WTC11 (cell line): Measurements from ENCODE around the gene LIPI. TPM values are rescaled to one million over a fixed set of nuclear protein-coding genes. Genes with fewer than 3 reads are reported as not detected.

Experiments
- ATAC-seq: fragments of 200-7000 bp; cut with Tn5 transposase; 2 replicates; pipeline ENCODE4 v1.10.0; 2021; ENCODE audit warnings: mild to moderate bottlenecking, moderate library complexity
- CTCF ChIA-PET: fragments of 300-600 bp; sonication (Branson Sonifier 250); formaldehyde crosslinking; loops from one replicate; lab custom pipeline; 2021; ENCODE audit warnings: antibody characterized with exemption; lab: Charles Lee
- POLR2A ChIA-PET: fragments of 350-600 bp; sonication (Branson Sonifier 250); formaldehyde crosslinking; loops from one replicate; lab custom pipeline; 2021; ENCODE audit warnings: antibody characterized with exemption; lab: Charles Lee
- DNase-seq: peaks from one replicate; pipeline ENCODE4 v3.0.0; 2021; ENCODE audit warnings: low spot score
- H3K27ac Mint-ChIP-seq: 2 replicates; pipeline ENCODE4 v1.8.0; 2021; ENCODE audit warnings: mixed read lengths
- H3K27me3 Mint-ChIP-seq: 2 replicates; pipeline ENCODE4 v1.8.0; 2021; ENCODE audit warnings: low read depth, mild to moderate bottlenecking, moderate library complexity, mixed read lengths
- H3K36me3 Mint-ChIP-seq: 2 replicates; pipeline ENCODE4 v1.8.0; 2021; ENCODE audit warnings: mixed read lengths
- H3K4me1 Mint-ChIP-seq: 2 replicates; pipeline ENCODE4 v1.8.0; 2022; ENCODE audit warnings: mixed read lengths
- H3K4me3 Mint-ChIP-seq: 2 replicates; pipeline ENCODE4 v1.8.0; 2021; ENCODE audit warnings: mild to moderate bottlenecking, moderate library complexity, mixed read lengths
- H3K9me3 Mint-ChIP-seq: 2 replicates; pipeline ENCODE4 v1.8.0; 2021; ENCODE audit warnings: mixed read lengths
- ATF6 ChIP-seq: sonication (generic); formaldehyde crosslinking; IDR thresholded peaks from 2 replicates; pipeline ENCODE4 v1.8.1; 2023; ENCODE audit warnings: mild to moderate bottlenecking, missing genetic modification reagents
- EMX1 ChIP-seq: fragments of 250-450 bp; sonication (Bioruptor Pico); IDR thresholded peaks from 2 replicates; pipeline ENCODE4 v1.8.0; 2021; ENCODE audit warnings: mild to moderate bottlenecking
- FOXK1 ChIP-seq: sonication (generic); formaldehyde crosslinking; IDR thresholded peaks from 2 replicates; pipeline ENCODE4 v1.8.0; 2022; ENCODE audit warnings: mild to moderate bottlenecking, moderate library complexity, missing genetic modification reagents
- GTF2I ChIP-seq: fragments of 250-450 bp; sonication (Bioruptor Pico); conservative IDR thresholded peaks from 2 replicates; pipeline ENCODE4 v1.4.0; 2021; ENCODE audit warnings: mild to moderate bottlenecking
- HMGA2 ChIP-seq: fragments of 250-450 bp; sonication (Bioruptor Pico); IDR thresholded peaks from 2 replicates; pipeline ENCODE4 v1.4.0; 2021; ENCODE audit warnings: mild to moderate bottlenecking, moderate library complexity
- JUN ChIP-seq: sonication (generic); formaldehyde crosslinking; IDR thresholded peaks from 2 replicates; pipeline ENCODE4 v1.8.0; 2023; ENCODE audit warnings: mild to moderate bottlenecking, missing genetic modification reagents
- MXD4 ChIP-seq: fragments of 250-450 bp; sonication (Bioruptor Pico); IDR thresholded peaks from 2 replicates; pipeline ENCODE4 v1.8.0; 2021; ENCODE audit warnings: mild to moderate bottlenecking, moderate library complexity, borderline replicate concordance
- NFYB ChIP-seq: sonication (generic); formaldehyde crosslinking; conservative IDR thresholded peaks from 2 replicates; pipeline ENCODE4 v1.8.0; 2022; ENCODE audit warnings: low read depth, missing genetic modification reagents
- NR1H2 ChIP-seq: sonication (generic); formaldehyde crosslinking; IDR thresholded peaks from 2 replicates; pipeline ENCODE4 v1.9.0; 2021; ENCODE audit warnings: mild to moderate bottlenecking, moderate library complexity, missing genetic modification reagents
- NR2C2 ChIP-seq: sonication (generic); formaldehyde crosslinking; IDR thresholded peaks from 2 replicates; pipeline ENCODE4 v1.8.0; 2022; ENCODE audit warnings: mild to moderate bottlenecking, missing genetic modification reagents
- PRRX2 ChIP-seq: fragments of 250-450 bp; sonication (Bioruptor Pico); IDR thresholded peaks from 2 replicates; pipeline ENCODE4 v1.8.0; 2021; ENCODE audit warnings: mild to moderate bottlenecking
- RELA ChIP-seq: sonication (generic); formaldehyde crosslinking; IDR thresholded peaks from 2 replicates; pipeline ENCODE4 v1.8.1; 2022; ENCODE audit warnings: missing genetic modification reagents, mild to moderate bottlenecking, borderline replicate concordance
- TEAD1 ChIP-seq: sonication (generic); formaldehyde crosslinking; IDR thresholded peaks from 2 replicates; pipeline ENCODE4 v1.8.0; 2022; ENCODE audit warnings: mild to moderate bottlenecking, missing genetic modification reagents
- TP53 ChIP-seq: sonication (generic); formaldehyde crosslinking; IDR thresholded peaks from 2 replicates; pipeline ENCODE4 v1.8.1; 2023; ENCODE audit warnings: mild to moderate bottlenecking, missing genetic modification reagents
- ZNF232 ChIP-seq: sonication (generic); formaldehyde crosslinking; IDR thresholded peaks from 2 replicates; pipeline ENCODE4 v1.8.0; 2022; ENCODE audit warnings: mild to moderate bottlenecking, missing genetic modification reagents
- ZNF263 ChIP-seq: sonication (generic); formaldehyde crosslinking; IDR thresholded peaks from 2 replicates; pipeline ENCODE4 v1.8.1; 2022; ENCODE audit warnings: low read depth, mild to moderate bottlenecking, moderate library complexity, missing genetic modification reagents
- ZNF317 ChIP-seq: sonication (generic); formaldehyde crosslinking; IDR thresholded peaks from 2 replicates; pipeline ENCODE4 v1.8.1; 2023; ENCODE audit warnings: low read depth, mild to moderate bottlenecking, moderate library complexity, missing genetic modification reagents, borderline replicate concordance
- ZNF671 ChIP-seq: fragments of 250-450 bp; sonication (Bioruptor Pico); IDR thresholded peaks from 2 replicates; pipeline ENCODE4 v1.8.0; 2021; ENCODE audit warnings: mild to moderate bottlenecking
- total RNA-seq: library from RNA; stranded (reverse); gene quantifications from 3 replicates; pipeline ENCODE4 v1.2.3, GENCODE V29; 2021
- TF ChIP-seq, protein P1 (sequence below): fragments of 250-450 bp; sonication (Bioruptor Pico); IDR thresholded peaks from 2 replicates; pipeline ENCODE4 v1.9.0; 2021; ENCODE audit warnings: mild to moderate bottlenecking, borderline replicate concordance
- TF ChIP-seq, protein P2 (sequence below): fragments of 200-600 bp; IDR thresholded peaks from 2 replicates; pipeline ENCODE4 v1.8.0; 2022; ENCODE audit warnings: antibody characterized with exemption
- TF ChIP-seq, protein P3 (sequence below): sonication (generic); formaldehyde crosslinking; conservative IDR thresholded peaks from 2 replicates; pipeline ENCODE4 v1.8.1; 2023; ENCODE audit warnings: mild to moderate bottlenecking, low read depth, missing genetic modification reagents, moderate library complexity

The LIPI gene
- total RNA-seq, 1 experiment from 2014 or later, result not detected

GRCh38 chr21:14084701-14085100, 126.1 kb downstream of the LIPI start (continued):
- TF ChIP-seq, protein P1, sequence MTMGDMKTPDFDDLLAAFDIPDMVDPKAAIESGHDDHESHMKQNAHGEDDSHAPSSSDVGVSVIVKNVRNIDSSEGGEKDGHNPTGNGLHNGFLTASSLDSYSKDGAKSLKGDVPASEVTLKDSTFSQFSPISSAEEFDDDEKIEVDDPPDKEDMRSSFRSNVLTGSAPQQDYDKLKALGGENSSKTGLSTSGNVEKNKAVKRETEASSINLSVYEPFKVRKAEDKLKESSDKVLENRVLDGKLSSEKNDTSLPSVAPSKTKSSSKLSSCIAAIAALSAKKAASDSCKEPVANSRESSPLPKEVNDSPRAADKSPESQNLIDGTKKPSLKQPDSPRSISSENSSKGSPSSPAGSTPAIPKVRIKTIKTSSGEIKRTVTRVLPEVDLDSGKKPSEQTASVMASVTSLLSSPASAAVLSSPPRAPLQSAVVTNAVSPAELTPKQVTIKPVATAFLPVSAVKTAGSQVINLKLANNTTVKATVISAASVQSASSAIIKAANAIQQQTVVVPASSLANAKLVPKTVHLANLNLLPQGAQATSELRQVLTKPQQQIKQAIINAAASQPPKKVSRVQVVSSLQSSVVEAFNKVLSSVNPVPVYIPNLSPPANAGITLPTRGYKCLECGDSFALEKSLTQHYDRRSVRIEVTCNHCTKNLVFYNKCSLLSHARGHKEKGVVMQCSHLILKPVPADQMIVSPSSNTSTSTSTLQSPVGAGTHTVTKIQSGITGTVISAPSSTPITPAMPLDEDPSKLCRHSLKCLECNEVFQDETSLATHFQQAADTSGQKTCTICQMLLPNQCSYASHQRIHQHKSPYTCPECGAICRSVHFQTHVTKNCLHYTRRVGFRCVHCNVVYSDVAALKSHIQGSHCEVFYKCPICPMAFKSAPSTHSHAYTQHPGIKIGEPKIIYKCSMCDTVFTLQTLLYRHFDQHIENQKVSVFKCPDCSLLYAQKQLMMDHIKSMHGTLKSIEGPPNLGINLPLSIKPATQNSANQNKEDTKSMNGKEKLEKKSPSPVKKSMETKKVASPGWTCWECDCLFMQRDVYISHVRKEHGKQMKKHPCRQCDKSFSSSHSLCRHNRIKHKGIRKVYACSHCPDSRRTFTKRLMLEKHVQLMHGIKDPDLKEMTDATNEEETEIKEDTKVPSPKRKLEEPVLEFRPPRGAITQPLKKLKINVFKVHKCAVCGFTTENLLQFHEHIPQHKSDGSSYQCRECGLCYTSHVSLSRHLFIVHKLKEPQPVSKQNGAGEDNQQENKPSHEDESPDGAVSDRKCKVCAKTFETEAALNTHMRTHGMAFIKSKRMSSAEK (CRISPR knock-in tag), result no peak
- TF ChIP-seq ZNF671 (CRISPR knock-in tag) (no peak), ZNF317 (no peak), HMGA2 (CRISPR knock-in tag) (no peak), NR1H2 (no peak), NFYB (CRISPR knock-in tag) (no peak), EMX1 (CRISPR knock-in tag) (no peak), ZNF263 (no peak), JUN (CRISPR knock-in tag) (no peak), MXD4 (no peak), GTF2I (no peak), NR2C2 (no peak), RELA (CRISPR knock-in tag) (no peak)
- TF ChIP-seq, protein P2, sequence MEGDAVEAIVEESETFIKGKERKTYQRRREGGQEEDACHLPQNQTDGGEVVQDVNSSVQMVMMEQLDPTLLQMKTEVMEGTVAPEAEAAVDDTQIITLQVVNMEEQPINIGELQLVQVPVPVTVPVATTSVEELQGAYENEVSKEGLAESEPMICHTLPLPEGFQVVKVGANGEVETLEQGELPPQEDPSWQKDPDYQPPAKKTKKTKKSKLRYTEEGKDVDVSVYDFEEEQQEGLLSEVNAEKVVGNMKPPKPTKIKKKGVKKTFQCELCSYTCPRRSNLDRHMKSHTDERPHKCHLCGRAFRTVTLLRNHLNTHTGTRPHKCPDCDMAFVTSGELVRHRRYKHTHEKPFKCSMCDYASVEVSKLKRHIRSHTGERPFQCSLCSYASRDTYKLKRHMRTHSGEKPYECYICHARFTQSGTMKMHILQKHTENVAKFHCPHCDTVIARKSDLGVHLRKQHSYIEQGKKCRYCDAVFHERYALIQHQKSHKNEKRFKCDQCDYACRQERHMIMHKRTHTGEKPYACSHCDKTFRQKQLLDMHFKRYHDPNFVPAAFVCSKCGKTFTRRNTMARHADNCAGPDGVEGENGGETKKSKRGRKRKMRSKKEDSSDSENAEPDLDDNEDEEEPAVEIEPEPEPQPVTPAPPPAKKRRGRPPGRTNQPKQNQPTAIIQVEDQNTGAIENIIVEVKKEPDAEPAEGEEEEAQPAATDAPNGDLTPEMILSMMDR, result no peak
- TF ChIP-seq, protein P3, sequence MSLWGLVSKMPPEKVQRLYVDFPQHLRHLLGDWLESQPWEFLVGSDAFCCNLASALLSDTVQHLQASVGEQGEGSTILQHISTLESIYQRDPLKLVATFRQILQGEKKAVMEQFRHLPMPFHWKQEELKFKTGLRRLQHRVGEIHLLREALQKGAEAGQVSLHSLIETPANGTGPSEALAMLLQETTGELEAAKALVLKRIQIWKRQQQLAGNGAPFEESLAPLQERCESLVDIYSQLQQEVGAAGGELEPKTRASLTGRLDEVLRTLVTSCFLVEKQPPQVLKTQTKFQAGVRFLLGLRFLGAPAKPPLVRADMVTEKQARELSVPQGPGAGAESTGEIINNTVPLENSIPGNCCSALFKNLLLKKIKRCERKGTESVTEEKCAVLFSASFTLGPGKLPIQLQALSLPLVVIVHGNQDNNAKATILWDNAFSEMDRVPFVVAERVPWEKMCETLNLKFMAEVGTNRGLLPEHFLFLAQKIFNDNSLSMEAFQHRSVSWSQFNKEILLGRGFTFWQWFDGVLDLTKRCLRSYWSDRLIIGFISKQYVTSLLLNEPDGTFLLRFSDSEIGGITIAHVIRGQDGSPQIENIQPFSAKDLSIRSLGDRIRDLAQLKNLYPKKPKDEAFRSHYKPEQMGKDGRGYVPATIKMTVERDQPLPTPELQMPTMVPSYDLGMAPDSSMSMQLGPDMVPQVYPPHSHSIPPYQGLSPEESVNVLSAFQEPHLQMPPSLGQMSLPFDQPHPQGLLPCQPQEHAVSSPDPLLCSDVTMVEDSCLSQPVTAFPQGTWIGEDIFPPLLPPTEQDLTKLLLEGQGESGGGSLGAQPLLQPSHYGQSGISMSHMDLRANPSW (CRISPR knock-in tag), result no peak
- TF ChIP-seq, all 79 proteins: peak for 0

GRCh38 chr21:14084068-14084501, 126.7 kb downstream of the LIPI start:
- ATAC-seq (no peak), DNase-seq (no peak)
- H3K9me3 Mint-ChIP-seq, result no peaks in the 10 kb centered on the region
- H3K4me1 Mint-ChIP-seq, result no peaks in the 10 kb centered on the region
- H3K36me3 Mint-ChIP-seq, result peaks cover 10% of the 10 kb centered on the region
- no peak overlapping the region for H3K27ac Mint-ChIP-seq
- H3K27me3 Mint-ChIP-seq, result no peaks in the 10 kb centered on the region
- POLR2A ChIA-PET, result no interaction called here
- no peak overlapping the region for H3K4me3 Mint-ChIP-seq
- CTCF ChIA-PET, result no interaction called here
- TF ChIP-seq MXD4, result no peak
- TF ChIP-seq, protein P2, result no peak
- no peak for TF ChIP-seq JUN (CRISPR knock-in tag)
- no peak for TF ChIP-seq TEAD1
- no peak for TF ChIP-seq PRRX2
- no peak for TF ChIP-seq ATF6 (CRISPR knock-in tag)
- TF ChIP-seq TP53 (CRISPR knock-in tag), result no peak
- TF ChIP-seq, protein P1 (CRISPR knock-in tag), result no peak
- no peak for TF ChIP-seq ZNF232 (CRISPR knock-in tag)
- TF ChIP-seq FOXK1 (CRISPR knock-in tag), result no peak
